ENCODE measurements around the gene ATG13.

ATG13 gene

GRCh38 chr11:46676436-46677158, 59.2 kb downstream of the ATG13 start:
- no peak for DNase-seq (ENCODE audit: low spot score)

GRCh38 chr11:46677169-46677568, 59.8 kb downstream of the ATG13 start:
- DNase-seq (ENCODE audit: low spot score): no peak

- no peak for DNase-seq (ENCODE audit: low spot score)
These were observed 60.8 kb downstream of the ATG13 start for GRCh38 chr11:46677991-46678740.

GRCh38 chr11:46678741-46679130, 61.4 kb downstream of the ATG13 start:
- DNase-seq (ENCODE audit: low spot score): no peak

GRCh38 chr11:46679241-46680163, 62.1 kb downstream of the ATG13 start:
- DNase-seq (ENCODE audit: low spot score): no peak

- DNase-seq (ENCODE audit: low spot score): no peak
These were observed 62.9 kb downstream of the ATG13 start for GRCh38 chr11:46680164-46680760.

GRCh38 chr11:46680815-46681214, 63.5 kb downstream of the ATG13 start:
- no peak for DNase-seq (ENCODE audit: low spot score)

GRCh38 chr11:46681814-46682213, 64.5 kb downstream of the ATG13 start:
- no peak for DNase-seq (ENCODE audit: low spot score)

- DNase-seq (ENCODE audit: low spot score): no peak
These were observed 65.7 kb downstream of the ATG13 start for GRCh38 chr11:46682773-46683752.

- DNase-seq (ENCODE audit: low spot score): no peak
These were observed 67.0 kb downstream of the ATG13 start for GRCh38 chr11:46684367-46684766.

GRCh38 chr11:46686886-46687795, 69.8 kb downstream of the ATG13 start:
- no peak for DNase-seq (ENCODE audit: low spot score)

- DNase-seq (ENCODE audit: low spot score): no peak
These were observed 73.3 kb downstream of the ATG13 start for GRCh38 chr11:46690702-46691101.

GRCh38 chr11:46692450-46692849, 75.1 kb downstream of the ATG13 start:
- no peak for DNase-seq (ENCODE audit: low spot score)

- DNase-seq (ENCODE audit: low spot score): no peak
These were observed 76.3 kb downstream of the ATG13 start for GRCh38 chr11:46693597-46694012.

- no peak for DNase-seq (ENCODE audit: low spot score)
These were observed 76.7 kb downstream of the ATG13 start for GRCh38 chr11:46694072-46694471.

GRCh38 chr11:46694607-46695006, 77.3 kb downstream of the ATG13 start:
- DNase-seq (ENCODE audit: low spot score): no peak

- DNase-seq (ENCODE audit: low spot score): no peak
These were observed 78.2 kb downstream of the ATG13 start for GRCh38 chr11:46695345-46696211.

- DNase-seq (ENCODE audit: low spot score): no peak
These were observed 78.8 kb downstream of the ATG13 start for GRCh38 chr11:46696212-46696558.

- no peak for DNase-seq (ENCODE audit: low spot score)
These were observed 80.0 kb downstream of the ATG13 start for GRCh38 chr11:46697303-46697702.
